MCF 10A (cell line): Measurements from ENCODE around the gene IGFALS. TPM values are rescaled to one million over a fixed set of nuclear protein-coding genes. Genes with fewer than 3 reads are reported as not detected.
"Not testable (repeated sequence)": the region's sequence is repeated elsewhere in the genome, so short reads cannot be mapped to it uniquely, and the experiment has no call there.

Source experiments
- BruUV-seq: library from RNA; stranded (reverse); fragments of 400-500 nt; replicated peaks from 2 replicates; lab custom pipeline; 2021; lab: Mats Ljungman, UMichigan
- CTCF ChIA-PET: fragments of 300-600 bp; sonication (Branson Sonifier 250); formaldehyde crosslinking; extraction: SDS; loops from one replicate; lab custom pipeline; 2021; ENCODE audit warnings: antibody characterized with exemption, inconsistent platforms; lab: Yijun Ruan, JAX
- POLR2A ChIA-PET: fragments of 300-600, 350-650 bp; sonication (Branson Sonifier 250); formaldehyde crosslinking; extraction: SDS; loops from one replicate; lab custom pipeline; 2020; ENCODE audit warnings: antibody characterized with exemption, inconsistent platforms; lab: Yijun Ruan, JAX
- DNase-seq: peaks from one replicate; pipeline ENCODE4 v3.0.0-alpha.2; 2018; ENCODE audit not compliant: unreplicated experiment
- H3K27ac Mint-ChIP-seq: one replicate; pipeline ENCODE4 v1.8.0; 2022; ENCODE audit warnings: mild to moderate bottlenecking, low read depth, mixed read lengths; ENCODE audit not compliant: unreplicated experiment
- H3K27me3 Mint-ChIP-seq: one replicate; pipeline ENCODE4 v1.8.0; 2022; ENCODE audit warnings: mixed read lengths; ENCODE audit not compliant: insufficient read depth, unreplicated experiment
- H3K36me3 Mint-ChIP-seq: one replicate; pipeline ENCODE4 v1.8.0; 2022; ENCODE audit warnings: mild to moderate bottlenecking, moderate library complexity, mixed read lengths; ENCODE audit not compliant: insufficient read depth, unreplicated experiment
- H3K4me1 Mint-ChIP-seq: one replicate; pipeline ENCODE4 v1.8.0; 2022; ENCODE audit warnings: mixed read lengths; ENCODE audit not compliant: insufficient read depth, unreplicated experiment
- H3K4me3 Mint-ChIP-seq: one replicate; pipeline ENCODE4 v1.8.0; 2022; ENCODE audit warnings: mild to moderate bottlenecking, moderate library complexity, mixed read lengths; ENCODE audit not compliant: unreplicated experiment
- H3K9me3 Mint-ChIP-seq: one replicate; pipeline ENCODE4 v1.8.0; 2022; ENCODE audit warnings: mixed read lengths; ENCODE audit not compliant: unreplicated experiment
- intact Hi-C: fragments of 100-400 bp; cut with micrococcal nuclease; formaldehyde crosslinking; loops from 2 replicates; pipeline ENCODE4 v1.14.1; 2022
- total RNA-seq: library from RNA; stranded (reverse); gene quantifications from 2 replicates; pipeline ENCODE4 v1.2.3, GENCODE V29; 2022
- TF ChIP-seq, protein P1 (sequence below): fragments of 200-600 bp; IDR thresholded peaks from one replicate; pipeline ENCODE4 v1.8.0; 2022; ENCODE audit warnings: antibody characterized with exemption, mild to moderate bottlenecking; ENCODE audit not compliant: unreplicated experiment

The IGFALS gene
- total RNA-seq, 1 experiment from 2014 or later = not detected

DNA sequence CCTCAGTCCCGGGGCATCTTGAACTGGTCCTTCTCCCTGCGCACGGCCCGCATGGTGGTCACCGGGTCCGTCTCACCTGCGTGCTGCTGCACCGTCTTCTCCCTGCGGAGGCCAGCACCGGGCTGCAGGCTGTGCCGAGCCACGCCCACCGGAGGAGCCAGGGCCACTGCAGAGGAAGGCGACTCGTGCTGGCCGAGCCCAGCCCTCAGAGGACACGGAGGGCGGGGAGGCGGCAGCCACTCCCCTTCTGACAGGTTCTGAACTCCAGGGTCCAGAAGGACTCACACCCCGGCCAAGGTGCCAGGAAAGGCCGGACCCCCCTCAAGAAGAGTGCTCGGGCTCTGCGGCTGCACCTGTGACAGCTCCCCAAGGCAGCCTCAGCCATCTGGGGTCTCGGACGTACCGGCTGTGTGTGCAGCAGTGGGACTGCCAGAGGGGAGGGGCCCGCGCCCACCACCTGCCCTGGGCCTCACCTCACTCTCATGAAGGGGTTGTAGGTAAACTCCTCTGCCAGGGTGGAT is 15.8 kb upstream of the IGFALS start:
- Mint-ChIP-seq H3K27me3 (no peaks in the 10 kb centered on the region), H3K9me3 (no peaks in the 10 kb centered on the region), H3K4me1 (no peaks in the 10 kb centered on the region), H3K27ac (no peak overlapping the region), H3K4me3 (no peak overlapping the region), H3K36me3 (peaks cover 36% of the 10 kb centered on the region)
- TF ChIP-seq, protein P1, sequence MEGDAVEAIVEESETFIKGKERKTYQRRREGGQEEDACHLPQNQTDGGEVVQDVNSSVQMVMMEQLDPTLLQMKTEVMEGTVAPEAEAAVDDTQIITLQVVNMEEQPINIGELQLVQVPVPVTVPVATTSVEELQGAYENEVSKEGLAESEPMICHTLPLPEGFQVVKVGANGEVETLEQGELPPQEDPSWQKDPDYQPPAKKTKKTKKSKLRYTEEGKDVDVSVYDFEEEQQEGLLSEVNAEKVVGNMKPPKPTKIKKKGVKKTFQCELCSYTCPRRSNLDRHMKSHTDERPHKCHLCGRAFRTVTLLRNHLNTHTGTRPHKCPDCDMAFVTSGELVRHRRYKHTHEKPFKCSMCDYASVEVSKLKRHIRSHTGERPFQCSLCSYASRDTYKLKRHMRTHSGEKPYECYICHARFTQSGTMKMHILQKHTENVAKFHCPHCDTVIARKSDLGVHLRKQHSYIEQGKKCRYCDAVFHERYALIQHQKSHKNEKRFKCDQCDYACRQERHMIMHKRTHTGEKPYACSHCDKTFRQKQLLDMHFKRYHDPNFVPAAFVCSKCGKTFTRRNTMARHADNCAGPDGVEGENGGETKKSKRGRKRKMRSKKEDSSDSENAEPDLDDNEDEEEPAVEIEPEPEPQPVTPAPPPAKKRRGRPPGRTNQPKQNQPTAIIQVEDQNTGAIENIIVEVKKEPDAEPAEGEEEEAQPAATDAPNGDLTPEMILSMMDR = no peak
- intact Hi-C loops = no loop called here
- ChIA-PET POLR2A (no interaction called here), CTCF (interaction anchor here (0.6 kb wide), 1 partner anchor 446 kb away, joined by 3 read pairs; no protein-coding TSS in a partner anchor)
- DNase-seq = no peak
- no TSS peak for BruUV-seq

DNA sequence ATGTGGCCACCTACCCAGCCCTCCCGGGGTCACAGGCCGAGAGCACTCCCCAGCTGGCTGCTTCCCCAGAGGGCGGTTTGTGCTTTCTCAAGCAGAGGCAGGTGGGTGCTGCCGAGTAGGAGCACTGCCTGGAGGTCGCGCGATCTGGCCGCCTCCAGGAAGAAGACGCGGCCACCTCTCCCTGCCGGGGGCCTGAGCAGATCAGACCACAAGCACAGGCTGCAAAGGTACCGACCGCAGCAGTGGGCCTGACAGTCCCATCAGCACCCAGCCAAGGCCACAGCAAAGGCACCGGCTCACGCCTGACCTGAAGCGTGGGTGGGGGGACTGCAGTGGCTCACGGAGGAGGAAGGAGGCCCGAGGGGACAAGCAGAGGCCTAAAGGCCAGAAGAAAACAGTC is 15.2 kb upstream of the IGFALS start:
- CTCF ChIA-PET = no interaction called here
- POLR2A ChIA-PET = no interaction called here
- TF ChIP-seq, protein P1 = no peak
- intact Hi-C loops = no loop called here
- no peak for DNase-seq
- Mint-ChIP-seq H3K36me3 (peaks cover 31% of the 10 kb centered on the region), H3K27ac (no peak overlapping the region), H3K4me3 (no peak overlapping the region), H3K9me3 (no peaks in the 10 kb centered on the region), H3K4me1 (no peaks in the 10 kb centered on the region), H3K27me3 (no peaks in the 10 kb centered on the region)
- no TSS peak for BruUV-seq

DNA sequence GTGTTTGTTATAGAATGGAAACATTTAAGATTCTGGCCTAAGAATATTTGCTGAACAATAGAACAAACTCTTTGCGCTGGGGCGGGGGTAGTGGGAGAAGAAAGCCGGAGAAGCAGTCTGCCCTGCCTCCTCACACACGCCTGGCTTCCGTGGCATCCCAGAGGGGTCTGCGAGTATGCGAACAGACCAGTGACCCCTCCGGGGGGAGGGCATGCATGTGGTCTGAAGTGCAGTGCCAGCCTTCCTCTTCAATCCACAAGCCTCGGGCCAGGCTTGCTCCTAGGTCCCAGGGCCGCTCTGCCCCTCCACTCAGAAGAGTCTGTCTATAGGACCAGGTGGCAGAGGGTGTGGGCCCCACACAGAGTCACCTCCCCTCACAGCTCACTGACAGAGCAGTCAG is 14.1 kb upstream of the IGFALS start:
- CTCF ChIA-PET = no interaction called here
- Mint-ChIP-seq H3K27me3 (no peaks in the 10 kb centered on the region), H3K4me3 (no peak overlapping the region)

DNA sequence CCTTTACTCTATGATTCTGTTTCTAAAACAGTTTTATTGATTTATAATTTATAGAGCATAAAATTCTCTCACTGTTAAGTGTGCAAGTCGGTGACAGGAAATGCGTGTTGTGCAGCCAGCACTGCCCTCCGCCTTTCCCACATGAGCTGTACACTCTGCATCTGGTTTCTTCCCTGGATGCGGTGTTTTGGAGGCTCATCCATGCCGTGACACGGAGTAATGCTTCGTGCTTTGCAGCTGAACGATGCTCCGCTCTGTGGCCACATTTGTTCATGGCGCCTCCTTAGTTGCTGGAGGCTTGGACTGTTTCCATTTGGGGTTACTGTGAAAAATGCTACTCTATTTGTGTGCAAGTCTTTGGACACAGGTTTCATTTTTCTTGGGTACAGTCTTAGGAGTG is 7.2 kb upstream of the IGFALS start:
- Mint-ChIP-seq H3K9me3 (no peaks in the 10 kb centered on the region), H3K36me3 (peaks cover 7% of the 10 kb centered on the region), H3K27ac (no peak overlapping the region), H3K4me1 (no peaks in the 10 kb centered on the region), H3K4me3 (no peak overlapping the region), H3K27me3 (no peaks in the 10 kb centered on the region)
- ChIA-PET POLR2A (no interaction called here), CTCF (no interaction called here)
- intact Hi-C loops = no loop called here
- no peak for DNase-seq
- BruUV-seq = no TSS peak
- TF ChIP-seq, protein P1 = no peak

More for the DNA sequence above, 14.1 kb upstream of the IGFALS start:
- DNase-seq = no peak
- intact Hi-C loops = no loop called here
- H3K9me3 Mint-ChIP-seq = no peaks in the 10 kb centered on the region
- BruUV-seq = no TSS peak
- POLR2A ChIA-PET = no interaction called here
- H3K27ac Mint-ChIP-seq = no peak overlapping the region
- no peaks in the 10 kb centered on the region for H3K4me1 Mint-ChIP-seq
- H3K36me3 Mint-ChIP-seq = peaks cover 25% of the 10 kb centered on the region
- TF ChIP-seq, protein P1 = no peak

DNA sequence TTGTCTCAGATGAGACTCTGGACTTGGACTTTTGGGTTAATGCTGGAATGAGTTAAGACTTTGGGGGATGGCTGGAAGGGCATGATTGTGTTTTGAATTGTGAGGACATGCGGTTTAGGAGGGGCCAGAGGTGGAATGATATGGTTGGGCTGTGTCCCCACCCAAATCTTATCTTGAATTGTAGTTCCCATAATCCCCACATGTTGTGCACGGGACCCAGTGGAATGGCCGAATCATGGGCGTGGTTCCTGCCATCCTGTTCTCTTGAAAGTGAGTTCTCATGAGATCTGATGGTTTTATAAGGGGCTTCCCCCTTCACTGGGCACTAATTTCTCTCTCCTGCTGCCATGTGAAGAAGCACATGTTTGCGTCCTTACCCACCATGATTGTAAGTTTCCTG is 5.8 kb upstream of the IGFALS start:
- H3K27me3 Mint-ChIP-seq, H3K36me3 Mint-ChIP-seq, H3K4me3 Mint-ChIP-seq, DNase-seq, H3K4me1 Mint-ChIP-seq, intact Hi-C loops, POLR2A ChIA-PET, BruUV-seq, CTCF ChIA-PET, H3K9me3 Mint-ChIP-seq, H3K27ac Mint-ChIP-seq: not testable (repeated sequence)
